Keratinocyte (primary cell): ENCODE measurements around the gene GINS2.
A peak's percentile ranks its signal among the peaks of the same experiment; 100 is the strongest.

ENCODE experiments used
- EZH2 ChIP-seq: IDR thresholded peaks from one replicate; pipeline ENCODE4 v1.6.1; 2012; ENCODE audit warnings: inconsistent platforms, mild to moderate bottlenecking, low read length, moderate library complexity
- TF ChIP-seq, protein P1 (sequence below), 3 experiments: IDR thresholded peaks in 1 of 3; conservative IDR thresholded peaks in 1 of 3; optimal IDR thresholded peaks in 1 of 3; 2 replicates in 2 of 3; 3 replicates in 1 of 3; pipeline versions ENCODE3 to v1.5.1; 2011; ENCODE audit warnings: low read length in 3 of 3, mild to moderate bottlenecking in 3 of 3, moderate library complexity in 2 of 3, control low read depth in 1 of 3, inconsistent platforms in 1 of 3; ENCODE audit not compliant: insufficient read depth in 2 of 3; ENCODE audit errors: extremely low read depth in 1 of 3

DNA sequence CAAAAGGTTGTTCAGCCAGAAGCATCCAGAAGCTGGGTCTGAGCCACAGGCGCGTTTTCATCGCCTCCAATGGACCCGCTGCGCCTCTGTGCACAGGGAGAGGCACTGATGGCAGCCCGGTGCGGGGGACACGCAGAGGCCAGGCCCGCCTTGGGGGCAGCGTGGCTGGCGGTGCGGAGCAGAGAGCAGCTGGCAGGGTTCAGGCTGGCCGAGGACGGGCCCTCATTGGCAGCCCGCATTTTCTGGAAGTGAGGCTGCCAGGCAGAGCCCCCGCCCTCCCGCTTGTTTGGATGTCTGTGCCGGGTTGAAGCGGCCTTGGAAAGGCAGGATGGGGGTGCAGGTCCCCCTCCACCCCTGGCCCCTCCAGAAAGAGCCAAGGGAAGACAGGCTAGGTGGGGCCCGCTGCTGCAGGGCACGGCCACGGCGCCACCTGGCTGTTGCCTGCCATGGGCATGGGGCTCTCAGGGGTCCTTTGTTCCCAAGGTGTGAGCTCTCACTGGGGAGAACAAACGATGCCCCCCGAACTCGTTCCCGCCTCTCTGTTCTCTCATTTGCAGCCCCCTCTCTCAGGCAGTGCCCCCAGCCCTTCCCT lies 56.9 kb downstream of the GINS2 start:
- TF ChIP-seq, protein P1, sequence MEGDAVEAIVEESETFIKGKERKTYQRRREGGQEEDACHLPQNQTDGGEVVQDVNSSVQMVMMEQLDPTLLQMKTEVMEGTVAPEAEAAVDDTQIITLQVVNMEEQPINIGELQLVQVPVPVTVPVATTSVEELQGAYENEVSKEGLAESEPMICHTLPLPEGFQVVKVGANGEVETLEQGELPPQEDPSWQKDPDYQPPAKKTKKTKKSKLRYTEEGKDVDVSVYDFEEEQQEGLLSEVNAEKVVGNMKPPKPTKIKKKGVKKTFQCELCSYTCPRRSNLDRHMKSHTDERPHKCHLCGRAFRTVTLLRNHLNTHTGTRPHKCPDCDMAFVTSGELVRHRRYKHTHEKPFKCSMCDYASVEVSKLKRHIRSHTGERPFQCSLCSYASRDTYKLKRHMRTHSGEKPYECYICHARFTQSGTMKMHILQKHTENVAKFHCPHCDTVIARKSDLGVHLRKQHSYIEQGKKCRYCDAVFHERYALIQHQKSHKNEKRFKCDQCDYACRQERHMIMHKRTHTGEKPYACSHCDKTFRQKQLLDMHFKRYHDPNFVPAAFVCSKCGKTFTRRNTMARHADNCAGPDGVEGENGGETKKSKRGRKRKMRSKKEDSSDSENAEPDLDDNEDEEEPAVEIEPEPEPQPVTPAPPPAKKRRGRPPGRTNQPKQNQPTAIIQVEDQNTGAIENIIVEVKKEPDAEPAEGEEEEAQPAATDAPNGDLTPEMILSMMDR (optimal IDR thresholded peaks at IDR 0.05 in 1 of 3, IDR thresholded peaks at IDR 0.05 in 1 of 3, conservative IDR thresholded peaks at IDR 0.05 in 1 of 3; ENCODE audit: extremely low read depth in 1 of 3, insufficient read depth in 2 of 3, low read length in 3 of 3), result peak in 1 of 3 experiments; percentile 27
- TF ChIP-seq EZH2, result no peak
